ENCODE measurements around the gene B3GNT5.

Gene B3GNT5

GRCh38 chr3:183266454-183266853 lies 13.4 kb downstream of the B3GNT5 start:
- DNase-seq: no peak

DNA sequence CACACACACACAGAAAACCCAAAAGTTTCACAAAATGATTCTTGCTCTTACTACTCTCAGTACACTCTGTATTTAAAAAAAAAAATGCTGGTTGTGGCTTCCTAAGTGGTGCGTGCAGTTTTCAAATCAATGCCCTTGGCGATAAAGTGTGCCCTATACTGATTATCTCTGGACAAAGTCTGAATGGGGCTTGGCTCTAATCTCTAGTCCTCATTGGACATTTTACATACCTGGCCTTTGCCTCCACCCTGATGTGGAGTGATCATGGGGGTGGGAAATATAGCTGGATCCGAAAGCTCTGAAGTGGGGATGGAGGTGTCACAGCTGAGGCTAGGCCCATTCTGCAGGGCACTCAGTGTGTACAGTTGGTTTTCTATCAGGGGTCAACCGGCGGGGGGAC lies 14.1 kb downstream of the B3GNT5 start:
- DNase-seq: no peak

DNA sequence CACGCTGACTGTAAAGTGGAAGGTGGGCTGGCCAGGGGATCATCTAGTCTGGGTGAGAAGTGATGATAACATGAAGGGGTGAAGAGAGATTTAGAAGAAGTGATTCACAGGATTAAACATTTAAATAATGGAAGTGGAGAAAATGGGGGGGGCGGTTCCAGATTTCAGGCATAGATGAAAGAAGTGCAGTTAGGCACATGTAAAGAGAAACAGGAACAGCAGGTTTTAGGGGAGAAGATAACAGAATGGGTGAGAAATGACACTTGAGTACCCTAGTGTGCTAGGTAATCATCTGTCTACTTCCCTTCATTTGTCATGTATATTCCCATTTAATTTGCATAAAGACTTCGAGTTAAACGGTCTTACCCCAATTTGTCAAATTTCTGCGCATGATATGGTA lies 15.3 kb downstream of the B3GNT5 start:
- DNase-seq: no peak

DNA sequence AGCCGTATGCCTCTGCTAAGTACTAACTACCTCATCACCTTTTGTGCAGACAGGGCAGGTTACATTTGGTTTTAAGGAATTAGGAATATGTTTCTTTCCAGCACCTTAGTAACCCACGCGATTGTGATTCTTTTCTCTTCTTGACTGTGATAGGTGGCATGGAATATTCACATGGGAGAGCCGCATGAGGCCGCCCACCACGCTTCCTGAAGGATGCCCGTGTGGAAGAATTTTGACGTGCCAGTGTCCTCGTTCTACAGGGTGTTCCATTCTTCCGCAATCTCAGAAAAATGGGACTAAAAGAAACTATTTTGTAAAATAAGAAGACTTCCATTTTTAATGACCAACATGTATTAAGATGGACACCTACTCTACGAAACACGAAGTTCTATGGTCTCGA lies 16.3 kb downstream of the B3GNT5 start:
- DNase-seq: no peak

DNA sequence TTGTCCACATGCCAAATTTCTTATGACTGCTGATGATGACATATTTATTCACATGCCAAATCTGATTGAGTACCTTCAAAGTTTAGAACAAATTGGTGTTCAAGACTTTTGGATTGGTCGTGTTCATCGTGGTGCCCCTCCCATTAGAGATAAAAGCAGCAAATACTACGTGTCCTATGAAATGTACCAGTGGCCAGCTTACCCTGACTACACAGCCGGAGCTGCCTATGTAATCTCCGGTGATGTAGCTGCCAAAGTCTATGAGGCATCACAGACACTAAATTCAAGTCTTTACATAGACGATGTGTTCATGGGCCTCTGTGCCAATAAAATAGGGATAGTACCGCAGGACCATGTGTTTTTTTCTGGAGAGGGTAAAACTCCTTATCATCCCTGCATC lies 17.3 kb downstream of the B3GNT5 start:
- no peak for DNase-seq

- no peak for DNase-seq
Measured at GRCh38 chr3:183272142-183272541, 19.1 kb downstream of the B3GNT5 start.

DNA sequence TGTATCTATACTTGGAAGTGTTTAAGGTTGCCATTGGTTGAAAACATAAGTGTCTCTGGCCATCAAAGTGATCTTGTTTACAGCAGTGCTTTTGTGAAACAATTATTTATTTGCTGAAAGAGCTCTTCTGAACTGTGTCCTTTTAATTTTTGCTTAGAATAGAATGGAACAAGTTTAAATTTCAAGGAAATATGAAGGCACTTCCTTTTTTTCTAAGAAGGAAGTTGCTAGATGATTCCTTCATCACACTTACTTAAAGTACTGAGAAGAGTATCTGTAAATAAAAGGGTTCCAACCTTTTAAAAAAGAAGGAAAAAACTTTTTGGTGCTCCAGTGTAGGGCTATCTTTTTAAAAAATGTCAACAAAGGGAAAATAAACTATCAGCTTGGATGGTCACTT lies 19.7 kb downstream of the B3GNT5 start:
- DNase-seq: no peak

- DNase-seq: no peak
Measured at GRCh38 chr3:183274609-183275008, 21.6 kb downstream of the B3GNT5 start.

DNA sequence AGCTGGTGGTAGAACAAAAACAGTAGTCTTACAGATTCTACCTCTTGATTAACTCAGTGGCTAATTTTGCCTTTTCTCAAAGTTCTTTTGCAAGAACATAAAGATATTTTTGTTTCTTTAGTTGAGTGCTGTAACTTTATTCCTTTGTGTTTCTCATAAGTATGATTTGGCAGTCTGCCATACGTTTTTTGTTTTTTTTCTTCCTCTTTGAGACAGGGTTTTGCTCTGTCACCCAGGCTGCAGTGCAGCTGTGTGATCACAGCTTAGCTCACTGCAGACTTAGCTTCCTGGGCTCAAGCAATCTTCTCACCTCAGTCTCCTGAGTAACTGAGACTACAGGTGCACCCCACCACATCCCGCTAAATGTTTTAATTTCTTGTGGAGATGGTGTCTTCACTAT lies 22.4 kb downstream of the B3GNT5 start:
- DNase-seq: no peak

DNA sequence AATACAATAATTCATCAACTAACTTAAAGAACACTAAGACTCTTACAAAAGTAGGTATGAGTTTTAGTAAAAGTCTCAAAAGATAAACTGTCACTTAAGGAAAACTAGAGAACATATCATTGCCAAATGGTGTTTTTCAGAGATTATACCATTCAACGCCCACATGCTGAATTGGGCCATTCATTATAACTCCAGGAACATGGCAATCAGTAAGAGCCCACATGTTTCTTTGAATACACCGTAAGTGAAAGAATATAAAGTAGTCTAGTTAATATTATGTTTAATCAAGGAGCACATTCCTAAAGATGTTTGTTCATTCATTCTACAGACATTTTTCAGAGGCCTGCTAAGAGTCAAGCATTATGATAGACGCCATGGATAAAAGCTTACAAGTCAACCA lies 22.9 kb downstream of the B3GNT5 start:
- no peak for DNase-seq

- DNase-seq: no peak
Measured at GRCh38 chr3:183277260-183277659, 24.2 kb downstream of the B3GNT5 start.

GRCh38 chr3:183278479-183279088 lies 25.5 kb downstream of the B3GNT5 start:
- DNase-seq: peak; percentile 11

DNA sequence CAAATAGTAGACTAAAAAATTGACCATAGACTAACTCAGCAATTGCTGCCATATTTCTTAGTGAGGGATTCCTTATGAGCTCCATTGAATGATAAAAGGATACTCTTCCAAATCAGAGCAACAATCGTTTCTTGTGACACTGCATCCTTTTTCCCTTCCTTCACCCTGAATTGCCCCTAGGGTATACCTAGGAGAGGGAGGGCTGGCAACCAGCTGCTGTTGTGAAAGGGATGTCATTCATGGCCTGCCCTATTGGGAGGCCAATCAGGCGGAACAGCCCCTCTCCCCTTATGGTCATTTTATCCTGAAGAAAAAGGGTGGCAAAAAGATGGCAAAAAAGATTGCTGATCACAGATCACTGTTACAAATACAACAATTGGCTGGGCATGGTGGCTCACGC lies 26.3 kb downstream of the B3GNT5 start:
- no peak for DNase-seq

DNA sequence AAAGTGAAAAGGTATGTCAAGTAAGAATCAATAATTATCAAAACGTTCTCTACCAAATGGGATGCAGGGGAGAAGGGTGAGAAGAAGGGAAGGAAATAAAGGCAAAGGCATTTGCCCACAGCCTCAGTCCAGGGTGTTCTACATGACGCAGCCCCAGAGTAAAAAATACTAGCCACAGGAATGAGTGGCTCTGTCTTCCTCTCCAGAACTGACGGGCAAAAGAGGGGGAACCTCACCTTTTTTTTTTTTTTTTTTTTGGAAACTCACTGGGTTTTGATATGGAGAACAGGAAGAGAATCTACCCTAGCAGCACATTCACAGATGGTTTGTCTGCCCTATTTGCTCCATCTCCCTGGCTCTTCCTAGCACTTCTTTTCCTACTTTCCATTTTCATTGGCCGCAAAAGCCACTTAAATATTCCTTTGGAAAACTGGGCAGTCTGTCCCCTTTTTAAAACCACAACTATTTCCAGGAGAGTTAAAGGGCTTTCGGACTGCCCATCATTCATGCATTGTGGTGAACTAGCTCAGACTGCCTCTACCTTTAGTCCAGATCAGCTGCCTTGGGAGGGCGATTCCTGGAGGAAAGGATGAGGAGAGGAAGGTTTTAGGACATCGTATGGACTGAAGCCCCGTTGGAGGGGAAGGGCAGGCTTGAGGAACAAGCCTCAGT lies 28.2 kb downstream of the B3GNT5 start:
- no peak for DNase-seq

DNA sequence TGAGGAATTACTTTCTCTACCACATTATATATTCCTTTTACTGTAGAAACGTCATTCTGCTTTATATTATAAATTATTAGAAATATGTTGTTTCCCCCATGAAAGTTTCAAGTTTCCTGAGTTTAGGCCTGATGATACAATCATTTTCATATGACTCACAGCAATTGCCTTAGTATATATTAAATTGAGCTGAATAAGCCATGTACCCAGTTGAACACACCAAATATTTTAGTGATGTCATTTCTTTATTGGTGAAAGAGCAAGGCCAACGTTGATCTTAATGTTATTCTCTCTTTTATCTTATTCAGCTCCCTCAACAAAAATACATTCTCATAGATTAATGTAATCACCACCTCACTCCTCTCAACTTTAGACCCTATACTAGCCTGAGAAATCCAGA lies 30.8 kb downstream of the B3GNT5 start:
- no peak for DNase-seq

GRCh38 chr3:183284570-183284969 lies 31.5 kb downstream of the B3GNT5 start:
- DNase-seq: no peak

DNA sequence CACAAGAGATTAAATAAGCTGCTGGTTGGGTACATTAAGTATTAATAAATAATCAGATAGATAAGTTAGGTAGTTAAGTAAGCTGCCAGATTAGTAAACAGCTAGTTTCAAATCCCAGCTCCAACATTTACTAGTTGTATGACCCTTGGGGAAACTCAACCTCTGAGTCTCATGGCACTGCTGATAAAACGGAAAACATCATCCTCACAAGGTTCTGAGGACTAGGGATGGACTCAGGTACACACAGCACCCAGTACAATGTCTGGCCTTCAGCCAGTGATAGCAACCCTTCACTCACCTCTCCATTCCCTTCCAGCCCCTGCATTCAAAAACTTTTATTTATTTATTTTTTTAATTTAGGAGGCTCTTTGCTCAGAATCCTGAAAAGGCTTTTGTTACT lies 32.3 kb downstream of the B3GNT5 start:
- no peak for DNase-seq

GRCh38 chr3:183285828-183286457 lies 32.9 kb downstream of the B3GNT5 start:
- DNase-seq: peak; percentile 22

- DNase-seq: no peak
Measured at GRCh38 chr3:183287301-183287971, 34.4 kb downstream of the B3GNT5 start.

DNA sequence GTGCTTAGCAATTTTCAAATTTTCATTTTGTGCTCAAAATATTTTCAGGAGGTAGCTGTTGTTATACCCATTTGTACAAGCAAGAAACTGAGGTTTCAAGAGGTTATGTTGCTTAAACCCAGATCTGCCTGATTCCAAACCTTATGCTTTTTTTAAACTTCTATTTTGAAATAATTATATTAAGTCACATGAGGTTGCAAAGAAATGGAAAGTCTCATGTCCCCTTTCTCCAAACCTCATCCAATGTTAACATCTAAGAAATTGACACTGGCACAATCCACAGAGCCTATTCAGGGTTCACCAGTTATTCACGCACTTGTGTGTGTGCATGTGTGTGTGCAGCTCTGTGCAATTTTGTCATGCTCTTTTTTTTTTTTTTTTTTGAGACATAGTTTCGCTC lies 35.1 kb downstream of the B3GNT5 start:
- DNase-seq: no peak

DNA sequence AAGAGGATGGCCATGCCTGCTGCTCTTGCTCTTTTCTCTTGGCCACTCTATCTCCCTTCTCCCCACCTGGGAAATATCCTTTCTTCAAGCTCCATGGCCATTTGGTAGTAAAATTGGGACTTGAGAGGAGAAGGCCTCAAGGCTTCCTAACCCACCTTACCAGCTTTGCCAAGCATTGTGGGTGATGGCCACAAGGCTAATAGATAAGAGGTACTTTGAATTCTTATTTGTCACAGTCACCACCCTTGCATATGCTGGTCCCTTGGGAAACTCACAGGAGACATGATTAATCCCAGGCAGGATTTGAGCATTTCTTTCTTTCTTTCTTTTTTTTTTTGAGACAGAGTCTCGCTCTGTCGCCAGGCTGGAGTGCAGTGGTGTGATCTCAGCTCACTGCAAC lies 37.2 kb downstream of the B3GNT5 start:
- no peak for DNase-seq

DNA sequence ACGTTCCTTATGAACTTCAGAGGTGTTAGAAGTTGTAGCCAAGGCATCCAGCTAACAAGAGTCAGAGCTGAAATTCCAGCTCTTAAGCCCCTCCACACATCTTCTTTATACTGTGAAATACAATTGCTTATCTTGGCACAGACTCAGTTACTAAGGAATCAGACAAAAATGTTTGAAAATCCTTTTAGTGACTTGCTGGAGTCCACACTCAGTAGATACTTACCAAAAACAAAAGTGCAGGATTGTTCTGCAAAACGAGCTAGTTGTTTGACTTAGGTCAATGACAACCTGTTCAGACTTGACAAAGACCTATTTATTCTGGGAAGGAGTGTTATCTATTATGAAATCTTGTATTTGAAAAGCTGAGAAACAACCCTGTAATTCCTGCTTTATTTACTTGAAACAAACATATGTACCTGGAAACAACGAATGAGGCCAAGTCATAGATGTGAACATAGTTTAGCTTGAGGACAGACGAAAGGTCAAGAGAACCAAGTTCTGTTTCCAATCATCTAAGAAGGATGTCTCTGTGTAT lies 38.5 kb downstream of the B3GNT5 start:
- DNase-seq: no peak

DNA sequence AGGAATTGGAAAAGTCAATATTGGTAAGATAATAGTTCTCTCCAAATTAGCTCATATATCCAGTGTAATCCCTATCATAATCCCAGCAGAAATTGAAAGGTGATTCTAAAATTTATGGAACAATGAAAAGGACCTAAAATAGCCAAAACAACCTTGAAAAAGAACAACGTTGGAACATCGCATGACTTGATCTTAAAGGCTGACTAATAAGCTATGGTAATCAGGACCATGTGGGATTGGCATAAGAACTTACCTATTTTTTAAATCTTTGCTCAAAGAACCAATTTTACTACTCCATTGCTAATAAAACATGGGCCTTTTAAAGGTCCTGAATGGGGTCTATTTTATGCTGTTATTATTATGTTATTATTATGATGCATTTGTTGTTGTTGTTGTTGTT lies 40.9 kb downstream of the B3GNT5 start:
- DNase-seq: no peak

- no peak for DNase-seq
Measured at GRCh38 chr3:183295211-183295610, 42.2 kb downstream of the B3GNT5 start.

Measured in NCI-H2227 treated with DMSO at 0.1 percent for 48 hours (cell line).